ENCODE results near the gene MUC3A.

DNA sequence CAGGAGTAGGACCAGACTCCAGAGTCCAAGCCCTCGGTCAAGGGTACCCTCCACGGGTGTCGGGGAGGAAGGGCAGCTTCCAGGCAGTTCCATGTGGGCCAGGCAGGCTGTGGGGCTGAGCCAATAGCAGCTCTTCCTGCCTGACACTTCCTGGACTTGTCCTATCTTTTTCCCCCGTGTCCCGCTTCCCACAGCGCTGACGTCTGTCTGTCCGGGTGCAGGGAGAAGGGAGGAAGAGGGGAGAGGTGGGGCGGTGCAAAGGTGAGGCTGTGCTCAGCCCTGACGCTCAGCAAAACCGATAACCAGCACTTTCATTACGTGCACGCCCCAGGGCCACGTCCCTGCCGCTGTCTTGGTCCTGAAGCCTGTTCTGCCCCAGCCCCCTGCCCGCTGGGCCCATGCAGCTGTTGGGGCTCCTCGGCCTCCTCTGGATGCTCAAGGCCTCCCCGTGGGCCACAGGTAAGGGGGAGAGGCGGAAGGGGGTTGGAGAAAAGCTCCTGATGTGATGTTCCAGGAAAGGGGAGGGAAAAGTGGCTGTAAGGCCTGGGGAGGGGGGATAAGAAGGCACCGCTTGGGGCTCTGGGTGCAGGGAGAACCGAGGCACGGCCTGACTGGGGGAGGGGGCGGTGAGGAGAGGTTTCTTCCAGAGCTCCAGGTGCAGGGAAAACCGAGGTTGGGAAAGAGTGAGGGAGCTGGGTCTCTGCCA is at the start of gene MUC3A:
- TF ChIP-seq POLR2AphosphoS5 (IDR thresholded peaks at IDR 0.05; ENCODE audit: low read depth, low read length) (no peak), TAF1 (IDR thresholded peaks at IDR 0.05; ENCODE audit: low read depth, low read length) (no peak), POLR2A (IDR thresholded peaks at IDR 0.05; ENCODE audit: low read depth, low read length) (no peak)
